Measurements from ENCODE around the gene PACS1. TPM values are rescaled to one million over a fixed set of nuclear protein-coding genes. Genes with fewer than 3 reads are reported as not detected.
A peak's percentile ranks its signal among the peaks of the same experiment; 100 is the strongest.

The PACS1 gene
- polyA plus RNA-seq, 1 of the 3 experiments (the other 2 are of a cell fraction) = 37.3 TPM

DNA sequence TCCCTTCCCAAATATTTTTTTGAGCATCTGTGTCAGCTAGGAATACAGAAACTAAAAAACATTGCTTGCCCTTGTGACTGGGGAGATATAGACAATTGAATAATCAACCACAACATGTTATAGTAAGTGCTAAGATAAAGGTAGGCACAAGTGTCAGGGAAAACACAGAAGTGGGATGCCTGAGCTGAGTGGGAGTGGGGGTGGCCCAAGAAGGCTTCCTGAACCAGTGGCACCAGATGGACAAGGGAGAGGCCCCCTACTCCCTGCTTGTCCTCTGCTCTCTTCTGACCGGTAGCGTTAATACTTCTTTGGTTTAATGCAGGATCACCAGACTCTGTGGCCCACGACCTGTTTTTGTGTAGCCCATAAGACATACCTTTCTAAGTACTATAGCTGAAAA lies 48.8 kb downstream of the PACS1 start:
- ChIA-PET POLR2A (no interaction called here), CTCF (interaction anchor here (0.8 to 3.3 kb wide), 8 partner anchors 8 to 103 kb away, joined by 3 to 22 read pairs (median 4); no protein-coding TSS in a partner anchor)
- Histone ChIP-seq H2AFZ (ENCODE audit: low read depth) (no peak overlapping the region), H3K27ac (ENCODE audit: low read depth in 2 of 2, low read length in 1 of 2) (peak overlapping the region; percentile 98 to 99), H3K9me3 (no peaks in the 10 kb centered on the region), H3K36me3 (replicated peaks in 1 of 2; ENCODE audit: control insufficient read depth in 1 of 2, insufficient read depth in 2 of 2, low read length in 1 of 2) (no peaks in the 10 kb centered on the region), H3K79me2 (ENCODE audit: insufficient read depth) (peaks cover 85% of the 10 kb centered on the region), H4K20me1 (ENCODE audit: insufficient read depth) (no peaks in the 10 kb centered on the region), H3F3A (replicated peaks; ENCODE audit: insufficient read depth) (peaks cover 56% of the 10 kb centered on the region), H3K4me1 (ENCODE audit: control insufficient read depth in 1 of 2, insufficient read depth in 2 of 2, low read depth in 1 of 2, low read length in 1 of 2) (peaks cover 48 to 64% of the 10 kb centered on the region in 2 experiments), H3K9ac (peak overlapping the region; percentile 64), H3K9me2 (no peaks in the 10 kb centered on the region), H3K27me3 (ENCODE audit: insufficient read depth) (no peaks in the 10 kb centered on the region), H3K4me2 (peak overlapping the region; percentile 68), H3K4me3 (ENCODE audit: low read depth in 2 of 2, low read length in 1 of 2) (peak overlapping the region in 1 of 2 experiments; percentile 20; a peak in 1 of 4 replicates)
- 29% methylated on average over 3 of the region's 3 CpGs for WGBS (ENCODE audit: low lambda C conversion rate)
- DNase-seq = no peak
- TF ChIP-seq GATA2 (CRISPR knock-in tag; IDR thresholded peaks at IDR 0.05) (no peak), GABPA (IDR thresholded peaks at IDR 0.05; ENCODE audit: low read depth) (no peak), MAX (IDR thresholded peaks at IDR 0.05; ENCODE audit: low read depth) (no peak), REST (IDR thresholded peaks at IDR 0.05; ENCODE audit: low read depth, low read length) (no peak), TAF1 (IDR thresholded peaks at IDR 0.05; ENCODE audit: borderline replicate concordance, low read depth, low read length) (no peak), POLR2AphosphoS5 (IDR thresholded peaks at IDR 0.05; ENCODE audit: low read depth, low read length) (no peak), NRF1 (IDR thresholded peaks at IDR 0.05; ENCODE audit: low read depth, low read length) (no peak), MXI1 (IDR thresholded peaks at IDR 0.05; ENCODE audit: low read depth, low read length) (no peak), RAD21 (IDR thresholded peaks at IDR 0.05; ENCODE audit: low read length) (no peak)
- TF ChIP-seq, protein P1, sequence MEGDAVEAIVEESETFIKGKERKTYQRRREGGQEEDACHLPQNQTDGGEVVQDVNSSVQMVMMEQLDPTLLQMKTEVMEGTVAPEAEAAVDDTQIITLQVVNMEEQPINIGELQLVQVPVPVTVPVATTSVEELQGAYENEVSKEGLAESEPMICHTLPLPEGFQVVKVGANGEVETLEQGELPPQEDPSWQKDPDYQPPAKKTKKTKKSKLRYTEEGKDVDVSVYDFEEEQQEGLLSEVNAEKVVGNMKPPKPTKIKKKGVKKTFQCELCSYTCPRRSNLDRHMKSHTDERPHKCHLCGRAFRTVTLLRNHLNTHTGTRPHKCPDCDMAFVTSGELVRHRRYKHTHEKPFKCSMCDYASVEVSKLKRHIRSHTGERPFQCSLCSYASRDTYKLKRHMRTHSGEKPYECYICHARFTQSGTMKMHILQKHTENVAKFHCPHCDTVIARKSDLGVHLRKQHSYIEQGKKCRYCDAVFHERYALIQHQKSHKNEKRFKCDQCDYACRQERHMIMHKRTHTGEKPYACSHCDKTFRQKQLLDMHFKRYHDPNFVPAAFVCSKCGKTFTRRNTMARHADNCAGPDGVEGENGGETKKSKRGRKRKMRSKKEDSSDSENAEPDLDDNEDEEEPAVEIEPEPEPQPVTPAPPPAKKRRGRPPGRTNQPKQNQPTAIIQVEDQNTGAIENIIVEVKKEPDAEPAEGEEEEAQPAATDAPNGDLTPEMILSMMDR (IDR thresholded peaks at IDR 0.05) = no peak
- TF ChIP-seq, protein P2, sequence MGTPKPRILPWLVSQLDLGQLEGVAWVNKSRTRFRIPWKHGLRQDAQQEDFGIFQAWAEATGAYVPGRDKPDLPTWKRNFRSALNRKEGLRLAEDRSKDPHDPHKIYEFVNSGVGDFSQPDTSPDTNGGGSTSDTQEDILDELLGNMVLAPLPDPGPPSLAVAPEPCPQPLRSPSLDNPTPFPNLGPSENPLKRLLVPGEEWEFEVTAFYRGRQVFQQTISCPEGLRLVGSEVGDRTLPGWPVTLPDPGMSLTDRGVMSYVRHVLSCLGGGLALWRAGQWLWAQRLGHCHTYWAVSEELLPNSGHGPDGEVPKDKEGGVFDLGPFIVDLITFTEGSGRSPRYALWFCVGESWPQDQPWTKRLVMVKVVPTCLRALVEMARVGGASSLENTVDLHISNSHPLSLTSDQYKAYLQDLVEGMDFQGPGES (IDR thresholded peaks at IDR 0.05; ENCODE audit: low read depth, low read length) = no peak

Measured in SK-N-SH (cell line).